ENCODE results near the gene CORO2B.

Gene CORO2B

DNA sequence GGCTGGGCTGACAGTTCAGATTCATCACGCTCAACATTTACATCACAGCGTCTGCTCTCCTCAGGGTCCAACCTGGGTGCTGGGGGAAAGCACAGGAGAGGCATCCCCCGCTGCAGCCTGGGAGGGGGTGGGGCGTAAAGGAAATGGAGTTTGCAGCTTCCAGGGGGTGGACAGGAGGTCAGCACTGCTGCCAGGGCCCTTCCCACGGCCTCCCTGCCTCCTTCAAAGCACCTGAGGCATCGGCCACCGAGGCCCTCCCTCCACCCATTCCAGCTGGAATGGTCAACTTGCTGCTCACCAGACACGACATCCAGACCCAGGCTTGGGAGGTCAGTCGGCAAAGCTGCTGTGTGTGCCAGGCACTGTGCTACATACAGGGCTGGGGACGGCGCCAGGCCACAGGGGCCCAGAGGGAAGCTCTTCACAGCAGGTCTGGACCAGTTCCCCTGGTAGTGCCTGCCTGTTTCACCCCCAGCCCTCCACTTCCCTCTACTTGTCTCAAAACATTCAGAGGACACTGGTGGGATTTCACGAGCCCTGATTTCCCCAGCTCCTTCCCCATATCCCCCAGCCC, 121.2 kb downstream of the CORO2B start:
- no peak for DNase-seq (ENCODE audit: low read depth)

DNA sequence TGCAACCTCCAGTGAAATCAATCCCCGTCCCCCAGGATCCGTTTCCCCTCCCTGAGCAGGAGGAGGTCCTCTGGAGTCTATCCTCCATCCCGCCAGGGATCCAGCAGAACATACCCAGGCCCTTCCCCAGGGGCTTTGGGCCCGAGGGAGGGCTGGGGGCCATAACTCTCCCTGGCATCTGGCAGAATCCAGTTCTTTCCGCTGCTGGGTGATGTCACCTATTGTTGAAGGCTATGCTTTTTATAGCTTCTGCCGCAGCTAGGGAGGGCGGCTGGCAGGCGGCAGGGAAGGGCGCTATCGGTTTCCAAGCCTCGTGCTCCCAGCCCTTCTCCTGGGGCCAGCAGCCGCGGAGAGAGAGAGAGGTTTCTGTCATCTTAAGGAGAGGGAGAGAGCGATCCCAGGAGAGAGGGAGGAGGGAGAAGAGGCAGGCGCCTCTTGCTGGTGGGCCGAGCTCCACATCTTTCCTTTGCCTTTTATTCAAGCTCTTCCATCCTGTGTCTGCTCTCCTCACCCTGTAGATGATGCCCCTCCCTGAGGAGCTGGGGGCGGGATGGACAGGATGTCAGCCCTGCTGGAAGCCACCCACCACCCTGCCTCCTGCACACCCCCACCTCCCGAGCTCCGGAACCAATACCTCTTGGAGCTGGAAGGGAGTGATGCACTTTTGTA, 121.8 kb downstream of the CORO2B start:
- no peak for DNase-seq (ENCODE audit: low read depth)

DNA sequence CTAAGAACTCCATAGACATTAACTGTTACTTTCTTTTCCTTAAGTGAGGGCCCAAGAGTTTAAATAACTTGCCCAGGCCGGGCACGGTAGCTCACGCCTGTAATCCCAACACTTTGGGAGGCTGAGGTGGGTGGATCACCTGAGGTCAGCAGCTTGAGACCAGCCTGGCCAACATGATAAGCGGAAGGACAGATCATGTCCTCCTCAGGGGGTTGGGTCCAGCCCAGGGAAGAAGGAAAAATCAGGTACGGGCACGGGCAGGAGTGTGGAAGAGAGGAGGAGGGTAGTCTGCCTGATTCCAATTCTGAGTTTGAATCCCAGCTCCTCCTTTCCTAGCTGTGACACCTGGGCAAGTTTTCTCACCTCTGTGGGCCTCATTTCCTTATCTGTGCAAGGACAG, 123.1 kb downstream of the CORO2B start:
- no peak for DNase-seq (ENCODE audit: low read depth)

DNA sequence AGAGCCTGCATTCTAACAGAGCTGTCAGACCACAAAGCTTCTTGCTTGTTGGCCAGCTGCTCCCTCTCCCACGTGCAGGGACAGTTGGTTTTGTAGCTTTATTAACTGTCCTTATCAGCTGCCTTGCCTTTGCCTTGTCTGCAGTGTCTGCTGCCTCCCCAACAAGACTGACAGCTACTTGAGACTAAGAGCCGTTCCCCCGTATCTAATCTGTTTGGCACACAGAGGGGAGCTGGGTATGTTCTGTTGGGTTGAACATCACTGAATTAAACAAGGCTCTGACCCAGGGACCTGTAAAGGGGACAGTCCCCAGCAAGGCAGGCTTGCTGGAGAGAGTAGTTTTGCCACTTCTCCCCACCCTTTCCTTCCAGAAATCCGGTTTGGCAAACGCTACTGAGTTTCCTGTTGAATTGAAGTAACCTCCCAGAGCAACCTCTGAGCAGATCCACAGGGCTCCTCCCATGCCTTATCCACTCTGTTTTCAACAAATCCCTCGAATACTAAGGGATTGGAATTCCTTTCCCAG, 125.8 kb downstream of the CORO2B start:
- no peak for DNase-seq (ENCODE audit: low read depth)

DNA sequence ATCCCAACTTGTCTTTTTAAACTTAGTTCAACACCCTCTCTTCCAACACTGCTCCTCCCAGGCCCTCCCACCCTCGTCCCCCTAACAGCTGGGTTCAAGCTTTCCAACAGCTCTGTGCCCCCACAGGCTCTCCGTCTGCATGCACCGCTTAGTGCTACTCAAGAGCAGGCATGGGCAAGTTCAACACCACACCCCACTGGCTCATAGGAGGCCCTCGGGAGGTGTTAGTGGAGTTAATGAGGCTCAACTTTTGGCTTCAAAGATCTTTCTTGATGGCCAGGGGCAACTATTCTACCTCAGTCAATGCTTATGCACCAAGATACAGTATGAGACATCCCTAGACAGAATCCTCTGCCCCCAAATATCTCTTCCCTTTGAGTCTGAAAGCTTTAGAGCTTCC, 127.5 kb downstream of the CORO2B start:
- DNase-seq (ENCODE audit: low read depth) = no peak

DNA sequence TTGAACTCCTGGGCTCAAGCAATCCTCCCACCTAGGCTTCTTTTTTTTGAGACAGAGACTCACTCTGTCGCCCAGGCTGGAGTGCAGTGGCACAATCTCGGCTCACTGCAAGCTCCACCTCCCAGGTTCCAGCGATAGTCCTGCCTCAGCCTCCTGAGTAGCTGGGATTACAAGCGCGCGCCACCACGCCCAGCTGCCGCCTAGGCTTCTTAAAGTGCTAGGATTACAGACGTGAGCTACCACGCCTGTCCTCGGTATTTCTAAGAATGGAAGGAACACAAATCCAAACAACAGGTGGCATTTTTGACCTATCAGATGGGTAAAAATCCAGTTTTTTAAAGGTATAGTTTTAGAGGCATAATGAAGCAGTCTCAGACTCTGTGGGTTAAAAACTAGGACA, 128.1 kb downstream of the CORO2B start:
- no peak for DNase-seq (ENCODE audit: low read depth)

DNA sequence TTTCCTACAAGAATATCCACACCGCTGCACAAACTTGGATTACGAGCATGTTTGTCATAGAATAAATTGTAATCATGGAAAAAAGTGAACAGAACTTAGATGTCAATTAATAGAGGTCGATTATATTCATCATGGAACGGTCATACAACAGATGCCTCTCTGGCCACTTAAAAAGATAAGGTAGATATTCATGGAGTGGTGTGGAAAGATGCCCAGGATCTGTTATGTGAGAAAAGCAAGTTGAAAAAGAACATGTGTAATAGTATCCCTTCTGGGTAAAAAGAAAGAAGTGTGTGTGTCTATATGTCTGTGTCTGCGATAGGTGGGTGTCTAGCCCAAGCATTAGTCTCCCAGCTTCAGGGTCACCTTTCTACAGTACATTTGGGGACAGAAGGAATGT, 128.6 kb downstream of the CORO2B start:
- no peak for DNase-seq (ENCODE audit: low read depth)

DNA sequence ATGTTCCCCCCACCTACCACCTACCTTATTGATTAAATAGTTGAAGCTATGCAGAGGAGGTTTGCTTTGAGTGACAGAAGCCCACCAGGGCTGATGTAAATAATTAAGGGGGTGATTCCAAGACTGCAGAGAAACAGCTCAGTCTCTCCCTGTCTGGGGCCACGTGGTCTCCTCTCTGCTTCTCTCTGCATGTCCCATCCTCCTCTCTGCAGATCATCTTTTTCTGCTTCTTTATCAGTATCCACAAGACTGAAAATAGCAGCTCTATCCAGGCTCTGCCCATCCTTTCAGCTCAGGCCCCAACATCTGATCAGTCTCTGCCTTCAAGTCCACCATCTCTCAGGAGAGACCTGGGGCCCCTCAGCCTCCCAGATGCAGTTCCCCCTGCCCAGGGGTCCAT, 131.1 kb downstream of the CORO2B start:
- DNase-seq (ENCODE audit: low read depth) = no peak

DNA sequence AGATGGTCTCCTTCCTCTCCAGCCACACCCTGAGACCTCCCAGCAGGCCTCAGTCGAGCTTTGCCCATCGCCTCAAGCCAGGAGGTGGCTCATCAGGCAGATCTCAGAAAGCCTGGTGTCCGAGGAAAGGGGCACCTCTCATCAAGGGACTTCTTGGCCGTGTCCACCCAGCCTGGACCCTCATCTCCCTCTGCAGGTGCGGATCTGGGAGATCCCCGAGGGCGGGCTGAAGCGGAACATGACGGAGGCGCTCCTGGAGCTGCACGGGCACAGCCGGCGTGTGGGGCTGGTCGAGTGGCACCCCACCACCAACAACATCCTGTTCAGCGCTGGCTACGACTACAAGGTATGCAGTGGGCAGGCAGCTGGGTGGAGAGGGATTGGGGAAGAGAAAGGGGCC, 131.7 kb downstream of the CORO2B start:
- no peak for DNase-seq (ENCODE audit: low read depth)

DNA sequence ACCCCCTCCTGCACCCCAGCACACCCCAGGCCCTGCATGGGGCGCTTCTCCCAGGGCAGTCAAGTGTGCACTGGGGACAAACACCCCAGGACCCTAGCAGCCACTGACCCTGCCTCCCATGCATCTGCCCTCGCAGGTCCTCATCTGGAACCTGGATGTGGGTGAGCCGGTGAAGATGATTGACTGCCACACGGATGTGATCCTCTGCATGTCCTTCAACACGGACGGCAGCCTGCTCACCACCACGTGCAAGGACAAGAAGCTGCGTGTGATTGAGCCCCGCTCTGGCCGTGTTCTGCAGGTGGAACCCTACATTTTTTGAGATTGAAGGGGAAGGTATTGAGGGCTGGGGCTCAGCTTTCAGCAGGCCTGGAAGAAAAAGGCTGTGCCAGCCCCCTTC, 132.6 kb downstream of the CORO2B start:
- no peak for DNase-seq (ENCODE audit: low read depth)

DNA sequence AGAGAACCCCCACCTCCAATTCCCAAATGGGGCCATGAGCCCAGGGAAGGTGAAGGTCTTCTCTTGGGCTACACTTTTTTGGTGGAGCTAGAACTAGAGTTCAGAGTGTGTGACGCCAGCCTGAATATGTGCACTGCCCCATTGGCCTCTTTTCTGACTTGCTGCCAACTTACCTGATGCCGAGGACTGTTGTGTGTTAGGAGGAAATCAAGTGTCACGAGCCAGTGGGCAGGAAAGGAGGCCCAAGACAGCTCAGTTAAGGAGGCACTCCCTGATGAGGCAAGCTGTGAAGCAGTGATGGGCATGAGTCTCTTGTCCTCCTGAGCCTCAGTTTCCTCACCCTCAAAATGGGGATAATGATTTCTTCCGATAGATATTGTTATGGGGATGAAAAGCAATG, 134.1 kb downstream of the CORO2B start:
- no peak for DNase-seq (ENCODE audit: low read depth)

DNA sequence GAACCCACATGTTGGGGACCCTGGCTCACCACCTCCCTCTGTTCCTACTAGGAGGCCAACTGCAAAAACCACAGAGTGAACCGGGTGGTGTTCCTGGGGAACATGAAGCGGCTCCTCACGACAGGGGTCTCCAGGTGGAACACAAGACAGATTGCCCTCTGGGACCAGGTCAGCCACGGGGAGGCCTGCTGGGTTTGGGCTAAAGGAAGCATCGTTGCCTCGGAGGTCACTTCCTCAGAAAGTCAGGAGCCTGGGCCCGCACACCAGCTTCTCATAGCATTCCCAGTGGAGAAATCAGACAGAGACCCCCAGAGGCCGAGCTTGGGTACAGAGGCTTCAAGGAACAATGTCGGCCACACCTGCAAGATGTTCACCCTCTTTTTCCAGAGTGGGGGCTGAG, 135.1 kb downstream of the CORO2B start:
- DNase-seq (ENCODE audit: low read depth) = no peak

DNA sequence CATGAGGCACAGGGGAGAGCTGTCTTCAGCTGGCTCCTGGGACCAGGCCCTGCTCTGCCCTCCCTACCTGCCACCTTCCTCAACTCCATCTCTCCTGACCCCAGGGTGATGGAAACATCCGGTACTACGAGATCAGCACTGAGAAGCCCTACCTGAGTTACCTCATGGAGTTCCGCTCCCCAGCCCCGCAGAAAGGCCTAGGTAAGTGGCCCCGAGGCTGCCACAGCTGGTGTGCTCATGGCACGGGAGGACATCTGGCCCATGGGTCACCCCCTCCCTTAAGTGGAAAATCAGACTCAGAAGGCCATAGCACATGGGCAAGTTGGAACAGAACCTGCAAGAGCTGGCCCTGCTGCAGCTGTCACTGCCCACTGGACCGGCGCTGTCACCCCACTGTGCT, 136.3 kb downstream of the CORO2B start:
- DNase-seq (ENCODE audit: low read depth) = no peak

DNA sequence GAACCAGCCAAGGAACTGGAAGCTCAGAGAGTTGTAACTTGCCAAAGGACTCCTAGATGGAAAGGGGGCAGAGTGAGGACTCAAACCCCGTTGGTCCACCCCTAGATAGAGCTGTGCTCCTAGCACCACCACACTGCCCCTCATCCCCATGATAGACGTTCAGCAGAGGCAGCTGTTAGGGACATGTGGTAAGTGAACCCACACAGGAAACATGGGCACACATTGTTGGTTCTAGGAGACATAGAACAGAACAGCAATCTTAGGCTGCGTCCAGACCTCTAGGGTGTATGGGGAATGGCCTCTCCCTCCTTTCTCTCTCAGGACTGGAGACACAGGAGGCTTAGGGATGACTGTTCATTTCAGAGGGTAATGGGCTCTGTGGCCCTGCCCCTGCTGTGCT, 139.2 kb downstream of the CORO2B start:
- no peak for DNase-seq (ENCODE audit: low read depth)

DNA sequence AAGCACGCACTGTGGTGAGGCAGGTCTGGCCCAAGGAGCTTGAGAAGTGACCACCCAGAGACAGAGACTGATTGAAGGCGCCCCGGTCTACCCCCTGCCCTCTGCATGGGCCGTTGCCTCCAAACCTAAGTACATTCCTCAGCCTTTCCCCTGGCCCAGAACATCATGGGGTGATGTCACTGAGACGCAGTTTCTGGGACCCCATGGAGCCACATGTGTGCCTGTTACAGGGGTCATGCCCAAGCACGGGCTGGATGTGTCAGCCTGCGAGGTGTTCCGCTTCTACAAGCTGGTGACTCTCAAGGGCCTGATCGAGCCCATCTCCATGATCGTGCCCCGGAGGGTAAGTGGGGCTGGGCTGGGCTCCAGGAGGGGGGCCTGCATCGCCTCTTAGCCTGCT, 139.7 kb downstream of the CORO2B start:
- DNase-seq (ENCODE audit: low read depth) = no peak

DNA sequence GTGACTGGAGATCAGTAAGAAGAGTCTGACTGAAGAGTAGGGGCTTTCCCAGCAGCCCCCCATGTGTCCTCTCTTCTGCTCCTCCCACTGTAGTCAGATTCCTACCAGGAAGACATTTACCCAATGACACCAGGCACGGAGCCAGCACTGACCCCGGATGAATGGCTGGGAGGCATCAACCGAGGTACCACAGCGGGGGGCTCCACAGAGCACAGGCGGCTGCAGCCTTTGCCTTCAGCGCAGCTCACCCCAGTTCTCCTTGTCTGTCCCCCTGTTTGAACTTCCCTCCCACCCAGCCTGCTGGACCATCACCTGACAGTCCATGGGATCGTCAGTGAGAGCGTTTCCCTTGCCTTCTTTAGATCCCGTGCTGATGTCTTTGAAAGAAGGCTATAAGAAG, 140.3 kb downstream of the CORO2B start:
- DNase-seq (ENCODE audit: low read depth) = no peak

DNA sequence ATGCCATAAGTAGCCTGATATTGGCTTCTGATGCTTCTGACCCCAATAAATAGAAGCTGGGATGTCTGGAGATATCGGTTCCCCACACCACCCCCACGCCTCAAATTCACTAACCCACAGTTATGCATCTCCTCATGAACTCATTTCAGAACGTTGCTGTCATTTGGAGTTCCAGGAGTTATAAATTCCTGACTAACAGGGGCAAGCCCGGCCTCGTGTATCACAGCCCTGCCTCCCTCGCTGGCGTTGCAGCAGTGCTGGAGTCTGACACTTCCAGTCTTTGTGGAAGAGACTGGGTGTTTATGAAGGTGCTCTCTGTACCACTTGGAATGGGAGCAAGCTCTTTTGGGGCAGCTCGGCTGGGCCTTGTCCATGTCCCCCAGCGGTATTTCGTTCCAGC, 140.9 kb downstream of the CORO2B start:
- DNase-seq (ENCODE audit: low read depth) = no peak

DNA sequence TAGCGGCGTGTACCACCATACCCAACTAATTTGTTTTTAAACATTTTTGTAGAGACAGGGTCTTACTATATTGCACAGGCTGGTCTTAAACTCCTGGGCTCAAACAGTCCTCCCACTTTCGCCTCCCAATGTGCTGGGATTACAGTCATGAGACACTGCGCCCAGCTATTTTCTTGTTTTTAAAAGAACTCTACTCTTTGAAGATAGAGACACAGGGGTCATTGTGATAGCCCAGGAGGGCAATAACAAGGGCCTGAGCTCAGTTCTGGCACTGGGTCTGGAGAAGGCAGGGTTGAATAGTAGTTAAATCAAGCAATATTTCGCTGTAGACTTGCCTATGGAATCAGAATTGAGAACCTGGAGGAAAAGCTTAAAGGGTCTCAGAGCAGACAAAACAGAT, 143.1 kb downstream of the CORO2B start:
- DNase-seq (ENCODE audit: low read depth) = no peak

DNA sequence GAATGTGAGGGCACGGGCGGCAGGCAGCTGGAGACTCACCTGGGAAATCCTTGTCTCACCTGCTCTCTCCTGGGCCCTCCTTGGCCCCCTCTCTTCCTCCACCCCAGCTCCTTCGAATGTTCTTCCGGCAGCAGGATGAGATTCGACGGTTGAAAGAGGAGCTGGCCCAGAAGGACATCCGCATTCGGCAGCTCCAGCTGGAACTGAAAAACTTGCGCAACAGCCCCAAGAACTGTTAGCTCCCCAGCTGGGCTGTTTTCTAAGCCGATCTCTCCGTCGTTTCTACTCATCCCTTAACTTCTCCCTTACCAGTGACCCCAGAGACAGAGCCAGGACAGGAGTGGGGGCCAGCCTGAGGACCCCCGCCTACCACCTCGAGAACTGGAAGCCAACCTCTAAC, 146.9 kb downstream of the CORO2B start:
- no peak for DNase-seq (ENCODE audit: low read depth)

DNA sequence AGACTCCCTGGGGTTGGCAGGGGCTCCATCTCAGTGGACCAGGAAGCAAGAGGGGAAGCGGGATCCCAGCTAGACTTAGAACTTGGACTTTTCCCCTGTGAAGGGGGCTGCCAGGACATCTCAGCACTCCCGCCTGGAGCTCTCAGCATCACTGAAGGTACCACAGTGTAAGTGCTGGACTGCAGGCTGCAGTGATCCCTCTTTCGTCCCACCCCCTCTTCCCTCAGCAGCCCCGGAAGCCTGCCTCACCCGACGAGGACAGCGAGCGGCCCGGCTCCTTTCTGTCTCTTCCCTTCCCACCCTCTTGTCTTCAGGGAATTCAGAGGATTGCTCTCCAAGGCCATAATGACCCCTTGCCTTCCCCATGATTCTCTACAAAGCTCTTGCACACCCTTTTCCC, 147.5 kb downstream of the CORO2B start:
- no peak for DNase-seq (ENCODE audit: low read depth)

DNA sequence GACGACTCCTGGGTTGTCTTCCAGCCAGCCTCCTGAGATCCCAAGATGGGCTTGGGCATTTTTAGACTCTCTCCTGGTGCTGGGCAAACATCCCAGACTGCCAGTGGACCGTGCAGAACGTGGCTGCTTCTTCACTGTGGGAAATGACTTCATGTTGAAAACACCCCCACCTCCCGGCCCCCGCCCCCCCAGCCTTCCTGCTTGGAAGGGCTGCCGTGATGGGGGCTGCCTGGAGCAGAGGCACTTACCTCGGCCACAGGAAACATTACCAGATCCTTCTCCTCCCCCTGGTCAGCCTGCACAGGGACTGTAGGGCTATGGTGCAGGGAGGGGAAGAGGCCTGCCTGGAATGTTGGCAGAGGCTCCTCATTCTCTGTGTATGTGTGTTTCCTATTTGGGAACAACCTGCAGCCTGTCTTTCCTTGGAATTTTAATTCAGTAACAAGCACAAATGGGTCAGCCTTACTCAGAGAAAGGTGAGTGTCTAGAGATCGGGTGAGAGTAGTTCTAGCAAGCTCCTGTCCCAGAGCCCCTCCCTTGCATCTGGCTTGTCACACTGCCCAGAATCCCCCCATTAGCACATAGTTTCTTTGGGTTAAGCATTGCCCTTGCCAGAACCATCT, 151.1 kb downstream of the CORO2B start:
- DNase-seq (ENCODE audit: low read depth) = no peak

DNA sequence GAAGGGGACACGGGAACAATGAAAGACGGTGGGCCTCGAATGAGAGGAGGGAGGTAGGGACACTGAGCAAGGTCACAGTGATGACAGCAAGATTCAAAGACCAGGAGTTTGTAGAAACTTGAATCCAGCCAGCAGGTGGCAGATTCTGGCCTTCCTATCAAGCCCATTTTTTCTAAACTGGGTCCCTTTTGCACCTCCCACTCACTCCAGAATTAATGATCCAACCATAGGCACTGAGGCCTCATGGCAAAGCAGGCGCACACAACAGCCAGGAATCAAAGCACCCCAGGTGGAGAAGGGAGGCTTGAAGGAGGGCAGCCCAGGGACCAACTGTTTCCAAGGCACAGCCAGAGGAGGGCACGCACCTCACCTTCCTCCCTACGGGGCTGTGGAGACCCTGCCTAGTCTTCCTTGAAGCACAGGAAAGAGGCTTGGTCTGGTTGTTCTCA, 151.7 kb downstream of the CORO2B start:
- no peak for DNase-seq (ENCODE audit: low read depth)
